ENCODE results near the gene TNS1.
A peak's percentile ranks its signal among the peaks of the same experiment; 100 is the strongest.

Gene TNS1

GRCh38 chr2:217785544-217786045, 217.2 kb downstream of the TNS1 start:
- DNase-seq (ENCODE audit: low read depth), result no peak
- TF ChIP-seq CTCF (IDR thresholded peaks at IDR 0.05; ENCODE audit: low read depth, low read length, missing control alignments), result peak; percentile 98
- H3K4me3 ChIP-seq (ENCODE audit: low read depth, low read length), result no peak overlapping the region

- no peak overlapping the region for H3K4me3 ChIP-seq (ENCODE audit: low read depth, low read length)
- DNase-seq (ENCODE audit: low read depth), result no peak
- TF ChIP-seq CTCF (IDR thresholded peaks at IDR 0.05; ENCODE audit: low read depth, low read length, missing control alignments), result no peak
Observed at GRCh38 chr2:217784996-217785543, 217.7 kb downstream of the TNS1 start.

GRCh38 chr2:217783243-217783642, 219.6 kb downstream of the TNS1 start:
- no peak for DNase-seq (ENCODE audit: low read depth)
- no peak for TF ChIP-seq CTCF (IDR thresholded peaks at IDR 0.05; ENCODE audit: low read depth, low read length, missing control alignments)
- H3K4me3 ChIP-seq (ENCODE audit: low read depth, low read length), result no peak overlapping the region

- no peak for DNase-seq (ENCODE audit: low read depth)
- H3K4me3 ChIP-seq (ENCODE audit: low read depth, low read length), result no peak overlapping the region
- no peak for TF ChIP-seq CTCF (IDR thresholded peaks at IDR 0.05; ENCODE audit: low read depth, low read length, missing control alignments)
Observed at GRCh38 chr2:217777906-217778305, 224.9 kb downstream of the TNS1 start.

- no peak overlapping the region for H3K4me3 ChIP-seq (ENCODE audit: low read depth, low read length)
- no peak for DNase-seq (ENCODE audit: low read depth)
- no peak for TF ChIP-seq CTCF (IDR thresholded peaks at IDR 0.05; ENCODE audit: low read depth, low read length, missing control alignments)
Observed at GRCh38 chr2:217776631-217777030, 226.2 kb downstream of the TNS1 start.

- no peak for TF ChIP-seq CTCF (IDR thresholded peaks at IDR 0.05; ENCODE audit: low read depth, low read length, missing control alignments)
- DNase-seq (ENCODE audit: low read depth), result no peak
- no peak overlapping the region for H3K4me3 ChIP-seq (ENCODE audit: low read depth, low read length)
Observed at GRCh38 chr2:217775920-217776503, 226.8 kb downstream of the TNS1 start.

- H3K4me3 ChIP-seq (ENCODE audit: low read depth, low read length), result no peak overlapping the region
- DNase-seq (ENCODE audit: low read depth), result no peak
- no peak for TF ChIP-seq CTCF (IDR thresholded peaks at IDR 0.05; ENCODE audit: low read depth, low read length, missing control alignments)
Observed at GRCh38 chr2:217774232-217774631, 228.6 kb downstream of the TNS1 start.

Data from GM12864 (cell line).